ENCODE results near the gene RAB37.

- no peak for TF ChIP-seq GATA2 (IDR thresholded peaks at IDR 0.05; ENCODE audit: low read depth, low read length)
- no peak for TF ChIP-seq GATA3 (IDR thresholded peaks at IDR 0.05; ENCODE audit: low read depth, low read length)
Measured at GRCh38 chr17:74778960-74779359, 41.9 kb downstream of the RAB37 start.

All from SH-SY5Y (cell line).